Ammon's horn (tissue), 1 donor: Measurements from ENCODE around the gene CDKN2AIP.
"Not testable (repeated sequence)": the region's sequence is repeated elsewhere in the genome, so short reads cannot be mapped to it uniquely, and the experiment has no call there.

Source experiments
- DNase-seq: peaks from one replicate; pipeline ENCODE4 v3.0.0-alpha.2; 2016; ENCODE audit warnings: low spot score

CDKN2AIP gene

DNA sequence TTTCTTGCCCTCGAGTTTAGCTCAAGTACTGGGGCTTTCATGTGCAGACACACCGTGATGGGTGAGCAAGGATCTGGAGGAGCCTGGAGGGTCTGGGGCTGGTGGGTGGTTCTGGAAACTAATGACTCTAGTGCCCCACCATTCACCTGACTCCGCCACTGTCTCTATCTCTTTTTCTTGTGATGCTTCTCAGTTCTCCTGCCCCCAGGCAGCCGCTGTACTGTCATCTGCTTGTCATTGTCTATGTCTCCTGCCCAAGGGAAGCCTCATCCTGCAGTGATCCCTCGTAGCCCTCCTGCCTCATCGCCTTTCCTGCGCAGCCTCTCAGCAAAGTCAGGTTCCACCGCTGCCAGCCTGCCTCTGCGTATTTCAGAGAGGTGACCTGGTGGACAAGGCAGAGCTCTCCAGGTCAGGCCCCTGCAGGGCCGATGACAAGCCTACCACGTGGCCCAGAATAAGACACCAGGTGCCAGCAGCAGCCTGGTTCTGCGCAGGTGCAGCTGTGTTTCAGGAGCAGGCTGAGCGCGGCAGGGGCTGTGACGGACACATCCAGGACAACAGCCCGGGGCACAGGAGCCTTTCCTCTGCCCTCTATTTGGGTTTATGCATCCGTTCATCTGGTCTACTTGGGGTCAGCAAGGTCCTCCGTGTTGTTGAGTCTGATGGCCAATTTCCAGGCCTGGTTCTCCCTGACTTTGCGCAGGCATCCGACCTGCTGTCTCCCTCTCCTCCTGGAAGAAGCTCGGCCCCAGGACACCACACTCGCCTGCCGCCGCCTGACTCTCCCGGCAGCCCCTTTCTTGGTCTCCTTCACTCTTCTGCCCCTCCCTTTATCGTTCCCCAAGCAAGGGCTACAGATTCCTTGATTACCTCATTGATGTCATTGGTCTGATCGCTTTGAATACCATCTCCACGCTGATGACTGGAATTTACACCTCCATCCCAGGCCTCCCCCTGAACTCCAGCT lies 30.9 kb upstream of the CDKN2AIP start:
- DNase-seq, result no peak

DNA sequence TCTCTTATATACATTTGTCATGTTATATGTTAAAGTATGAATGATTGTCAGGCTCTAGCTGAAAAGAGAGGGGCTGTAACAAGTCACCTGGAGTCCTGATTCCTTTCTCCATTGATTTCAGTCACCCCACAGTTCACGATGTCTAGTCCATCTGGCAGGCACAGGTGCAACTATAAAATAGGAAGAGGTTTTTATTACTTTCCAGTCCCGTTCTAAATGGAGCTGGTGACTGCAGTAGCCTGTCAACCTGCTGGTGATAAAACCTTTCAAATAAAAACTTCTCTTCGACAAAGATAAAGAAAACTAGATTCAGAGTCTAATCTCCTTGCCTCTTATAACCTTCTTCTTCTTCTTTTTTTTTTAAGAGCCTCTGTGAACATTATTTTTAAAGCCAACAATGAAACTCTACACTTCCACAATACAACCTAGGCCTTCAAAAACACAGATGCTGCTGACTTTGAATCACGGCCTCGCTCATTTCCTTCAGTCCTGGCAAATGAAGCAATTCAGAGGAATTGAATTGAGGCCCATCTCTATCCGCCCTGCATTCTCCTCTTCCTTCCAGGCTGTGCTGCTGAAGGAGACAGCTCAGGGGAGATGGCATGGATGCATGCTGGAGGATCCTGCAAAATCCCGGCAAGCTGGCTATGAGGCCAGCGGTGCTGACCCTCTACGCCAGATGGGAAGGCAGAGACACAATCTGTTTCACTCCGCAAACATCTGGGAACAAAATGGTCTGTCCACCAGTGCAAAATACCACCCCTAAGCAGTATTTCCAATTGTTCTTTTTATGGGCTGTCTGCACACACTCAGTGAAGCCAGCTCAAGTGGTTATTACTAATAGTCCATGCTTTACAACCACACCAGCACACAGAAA lies 27.3 kb upstream of the CDKN2AIP start:
- DNase-seq, result no peak

DNA sequence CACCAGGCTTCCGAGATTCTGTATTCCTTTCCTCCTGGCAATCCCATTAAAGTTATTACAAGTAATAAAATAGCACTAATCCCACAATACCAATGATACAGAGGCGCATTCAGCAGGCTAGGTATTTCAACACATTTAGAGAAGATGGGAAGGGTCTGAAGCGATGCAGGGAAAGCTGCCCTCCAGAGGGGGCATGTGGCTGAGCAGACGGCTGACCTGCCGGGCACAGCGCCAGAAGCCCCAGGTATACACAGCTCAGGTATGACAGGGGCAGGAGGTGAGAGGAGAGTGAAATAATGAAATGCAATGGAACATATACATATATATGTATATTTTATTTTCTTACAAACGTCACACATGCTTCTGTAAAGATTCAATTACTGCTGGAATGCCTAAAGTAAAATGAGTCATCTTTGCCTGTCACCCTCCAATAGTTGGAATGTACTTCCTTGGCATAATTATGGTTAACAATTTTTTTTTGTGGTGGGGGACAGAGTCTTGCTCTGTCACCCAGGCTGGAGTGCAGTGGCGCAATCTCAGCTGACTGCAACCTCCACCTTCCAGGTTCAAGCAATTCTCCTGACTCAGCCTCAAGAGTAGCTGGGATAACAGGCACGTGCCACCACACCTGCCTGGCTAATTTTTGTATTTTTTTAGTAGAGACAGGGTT lies 21.3 kb upstream of the CDKN2AIP start:
- DNase-seq, result no peak

DNA sequence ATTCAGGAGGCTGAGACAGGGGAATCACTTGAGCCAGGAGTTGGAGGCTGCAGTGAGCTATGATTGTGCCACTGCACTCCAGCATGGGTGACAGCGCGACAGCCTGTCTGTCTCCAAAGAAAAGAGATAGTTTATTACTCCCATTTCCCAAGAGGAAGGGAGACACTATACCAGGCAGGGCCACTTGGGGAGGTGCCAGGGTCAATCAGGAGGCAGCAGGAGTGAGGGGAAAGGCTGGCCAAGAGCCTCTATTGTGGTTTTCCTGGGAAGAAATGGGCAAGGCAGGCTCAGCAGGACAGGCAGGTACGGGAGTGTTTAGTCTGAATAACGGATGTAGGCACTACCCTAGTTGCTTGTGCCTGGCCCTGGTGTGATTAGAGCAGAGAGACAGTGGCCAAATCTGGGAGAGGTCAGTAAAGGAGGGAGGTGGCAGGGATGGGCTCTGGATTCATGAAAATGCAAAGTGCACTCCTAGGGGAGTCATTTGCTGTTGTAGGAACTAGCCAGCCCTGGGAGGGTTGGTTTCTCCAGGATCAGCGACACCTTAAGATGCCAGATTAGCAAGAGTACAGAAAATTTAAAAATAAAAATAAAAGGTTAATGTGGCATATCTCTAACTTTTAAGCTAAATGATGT lies 20.2 kb upstream of the CDKN2AIP start:
- no peak for DNase-seq

DNA sequence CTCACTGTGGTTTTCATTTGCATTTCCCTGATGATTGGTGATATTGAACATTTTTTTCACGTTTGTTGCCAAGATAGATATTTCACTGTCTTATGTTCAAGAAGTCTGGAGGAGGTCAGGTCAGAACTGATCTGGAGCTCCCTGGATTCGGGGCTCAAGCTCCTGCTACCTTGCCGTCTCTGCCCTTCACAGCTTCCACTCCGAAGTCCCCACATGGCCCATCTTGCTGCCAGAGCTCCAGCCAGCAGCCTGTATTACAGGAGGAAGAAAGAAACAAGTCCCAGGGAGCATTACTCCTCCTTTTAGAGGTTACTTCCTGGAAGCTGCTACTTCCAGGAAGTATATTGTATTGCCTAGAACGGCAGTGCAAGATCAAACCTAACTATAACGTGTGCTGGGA lies 17.9 kb upstream of the CDKN2AIP start:
- no peak for DNase-seq

GRCh38 chr4:183429489-183429888 lies 14.9 kb upstream of the CDKN2AIP start:
- no peak for DNase-seq

GRCh38 chr4:183430317-183430993 lies 14.0 kb upstream of the CDKN2AIP start:
- DNase-seq, result no peak

DNA sequence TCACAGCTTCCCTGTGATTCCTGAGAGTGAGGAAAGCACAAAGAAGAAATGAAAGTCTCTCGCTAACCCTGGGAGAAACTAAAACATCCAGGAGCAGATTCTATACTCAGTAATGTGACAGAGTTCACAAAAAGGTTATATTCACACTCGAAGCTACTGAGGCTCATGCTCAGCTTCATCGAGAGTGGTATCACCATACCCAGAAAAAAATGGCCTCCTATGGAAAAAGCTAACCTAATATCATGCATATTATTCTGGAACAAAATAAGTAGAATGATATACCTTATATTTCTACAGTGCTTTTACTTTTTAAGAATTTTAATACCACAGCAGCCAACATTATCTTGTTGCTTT lies 13.5 kb upstream of the CDKN2AIP start:
- DNase-seq, result no peak

DNA sequence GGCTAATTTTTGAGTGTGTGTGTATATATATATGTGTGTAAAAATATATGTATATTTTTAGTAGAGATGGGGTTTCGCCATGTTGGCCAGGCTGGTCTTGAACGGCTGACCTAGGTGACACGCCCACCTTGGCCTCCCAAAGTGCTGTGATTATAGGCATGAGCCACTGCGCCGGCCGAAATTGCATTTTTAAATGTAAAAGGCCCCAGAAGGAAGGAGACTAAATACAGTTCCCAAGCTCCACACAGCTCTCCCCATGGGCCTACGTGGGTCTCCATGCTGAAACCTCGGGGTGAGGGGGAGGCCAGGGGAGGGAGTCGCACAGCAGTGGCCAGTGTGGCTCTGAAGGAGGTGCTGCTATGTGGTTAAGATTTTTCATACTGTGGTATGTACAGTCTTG lies 12.8 kb upstream of the CDKN2AIP start:
- DNase-seq, result no peak

DNA sequence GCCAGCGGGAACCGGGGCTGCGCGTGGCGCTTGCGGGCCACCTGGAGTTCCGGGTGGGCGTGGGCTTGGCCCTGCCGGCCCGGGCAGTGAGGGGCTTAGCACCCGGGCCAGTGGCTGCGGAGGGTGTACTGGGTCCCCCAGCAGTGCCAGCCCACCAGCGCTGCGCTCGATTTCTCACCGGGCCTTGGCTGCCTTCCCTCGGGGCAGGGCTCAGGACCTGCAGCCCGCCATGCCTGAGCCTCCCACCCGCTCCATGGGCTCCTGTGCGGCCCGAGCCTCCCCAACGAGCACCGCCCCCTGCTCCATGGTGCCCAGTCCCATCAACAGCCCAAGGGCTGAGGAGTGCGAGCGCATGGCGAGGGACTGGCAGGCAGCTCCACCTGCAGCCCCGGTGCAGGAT lies 11.3 kb upstream of the CDKN2AIP start:
- DNase-seq, result not testable (repeated sequence)

DNA sequence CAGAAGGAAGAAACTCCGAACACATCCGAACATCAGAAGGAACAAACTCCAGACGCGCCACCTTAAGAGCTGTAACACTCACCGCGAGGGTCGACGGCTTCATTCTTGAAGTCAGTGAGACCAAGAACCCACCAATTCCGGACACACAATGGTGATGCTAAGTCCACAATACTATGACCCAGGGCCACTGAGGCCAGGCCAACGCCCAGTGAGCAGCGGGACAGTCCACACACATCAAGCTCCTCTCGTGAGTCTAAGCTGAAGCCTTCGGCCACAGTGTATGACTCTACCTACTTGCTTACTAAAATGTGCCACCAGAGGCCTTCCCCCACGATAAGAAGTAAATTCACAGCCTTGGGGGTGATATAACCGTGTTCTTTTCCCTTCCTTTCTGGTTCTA lies 10.2 kb upstream of the CDKN2AIP start:
- DNase-seq, result no peak

DNA sequence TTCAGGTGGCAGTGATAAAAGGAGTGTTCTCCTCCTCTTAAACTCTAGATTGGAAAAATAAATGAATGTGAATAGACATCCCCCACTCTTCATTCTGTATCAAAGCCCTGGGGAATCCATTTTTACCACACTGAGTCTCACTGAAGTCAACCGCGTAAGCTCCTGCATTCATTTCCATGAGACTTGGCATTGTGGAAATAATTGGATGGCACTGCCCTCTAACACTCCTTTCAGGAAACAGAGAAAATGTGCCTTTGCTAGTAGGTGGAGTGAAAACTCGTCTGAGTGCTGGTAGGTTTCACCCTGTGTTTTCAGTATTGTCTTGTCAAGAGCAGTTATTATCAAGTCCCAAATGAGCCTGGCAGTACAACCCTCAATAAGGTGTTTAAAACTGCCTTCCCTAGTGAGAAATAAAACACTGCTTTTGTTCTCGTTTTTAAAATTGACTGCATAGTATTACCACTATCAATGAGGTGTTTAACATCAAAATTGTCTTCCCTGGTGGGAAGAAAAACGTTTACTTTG lies 9.7 kb upstream of the CDKN2AIP start:
- no peak for DNase-seq

DNA sequence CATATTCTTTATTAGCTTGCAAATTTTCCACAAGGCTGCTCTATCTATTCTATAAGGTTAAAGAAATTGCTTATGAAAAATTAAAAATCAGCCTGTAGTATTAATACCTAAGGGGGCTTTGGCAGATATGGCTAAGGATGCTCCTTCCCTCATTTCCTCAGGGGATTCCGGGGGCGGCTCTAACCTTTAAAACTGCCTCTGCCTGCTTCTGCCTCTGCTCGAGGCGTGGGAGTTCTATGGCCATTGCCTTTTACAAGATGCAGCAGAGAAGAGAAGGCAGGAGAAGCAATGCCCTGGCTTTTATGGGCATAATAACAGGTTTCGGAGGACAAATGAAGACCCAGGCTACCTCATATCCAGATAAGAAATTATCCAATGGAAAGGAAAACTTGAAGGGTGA lies 8.6 kb upstream of the CDKN2AIP start:
- DNase-seq, result no peak

DNA sequence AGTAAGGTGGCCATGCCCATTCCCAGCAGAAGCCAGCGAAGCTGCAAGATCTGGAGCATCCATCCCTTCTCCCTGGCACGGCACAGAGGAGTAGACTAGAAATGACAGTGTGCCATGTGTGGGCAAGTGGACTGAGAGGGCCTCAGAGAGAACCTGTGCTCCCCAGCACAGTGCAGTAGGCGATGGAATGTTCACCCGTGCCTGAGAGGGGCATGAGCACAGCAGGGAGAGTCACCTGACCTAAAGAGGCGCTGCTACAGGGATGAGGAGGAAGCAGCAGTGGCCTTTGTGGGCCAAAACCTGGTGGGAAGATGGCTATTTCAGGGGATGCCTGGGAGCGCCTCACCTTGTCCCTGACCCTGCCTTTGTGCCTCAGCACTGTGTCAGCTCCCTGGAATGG lies 8.0 kb upstream of the CDKN2AIP start:
- no peak for DNase-seq

GRCh38 chr4:183437452-183437851 lies 7.0 kb upstream of the CDKN2AIP start:
- DNase-seq, result no peak

GRCh38 chr4:183438458-183439113 lies 5.8 kb upstream of the CDKN2AIP start:
- no peak for DNase-seq

DNA sequence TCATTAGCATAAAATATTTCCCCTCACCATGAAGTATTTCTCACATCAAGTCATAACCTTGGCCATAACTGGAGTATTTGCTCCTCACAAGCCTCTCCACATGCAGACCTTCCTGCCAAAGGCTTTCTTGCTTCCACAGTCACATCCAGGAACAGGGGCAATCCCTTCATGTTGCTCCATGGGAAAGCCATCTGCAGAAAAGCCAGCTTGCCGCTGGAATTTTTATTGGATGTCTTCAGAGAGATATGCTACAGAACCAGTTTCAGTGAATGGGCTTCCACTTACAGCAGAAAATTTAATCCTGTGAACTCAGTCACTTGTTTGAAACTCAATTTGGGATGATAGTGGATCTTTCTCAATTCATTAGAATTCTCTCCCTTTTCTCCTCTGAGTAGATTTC lies 3.2 kb upstream of the CDKN2AIP start:
- no peak for DNase-seq

DNA sequence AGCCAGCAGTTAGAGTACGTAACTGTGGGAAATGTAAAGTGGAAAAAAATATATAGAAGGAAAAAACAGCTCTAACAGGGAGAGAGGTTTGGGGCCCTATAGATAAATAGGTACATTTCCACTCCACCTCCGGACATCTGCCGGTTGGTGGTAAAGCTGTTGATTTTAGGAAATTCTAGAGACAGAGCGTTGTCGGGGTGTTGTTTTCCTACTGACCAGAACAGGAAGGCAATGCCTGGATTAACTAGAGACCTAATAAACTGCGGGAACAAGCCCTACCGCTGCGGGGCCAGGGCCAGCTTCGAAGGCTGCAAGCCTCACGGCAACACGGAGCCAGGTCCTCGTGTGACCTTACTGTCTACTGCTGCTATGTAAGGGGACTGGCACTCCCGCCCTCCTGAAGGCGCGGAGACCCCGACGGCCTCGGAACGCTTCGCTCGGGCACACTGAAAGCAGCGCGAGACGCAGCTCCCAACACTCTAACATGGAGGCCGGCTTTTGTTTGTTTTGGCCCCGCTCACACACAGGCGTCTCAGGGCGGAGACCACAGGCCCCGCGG lies 702 bp upstream of the CDKN2AIP start:
- DNase-seq, result peak; percentile 59

DNA sequence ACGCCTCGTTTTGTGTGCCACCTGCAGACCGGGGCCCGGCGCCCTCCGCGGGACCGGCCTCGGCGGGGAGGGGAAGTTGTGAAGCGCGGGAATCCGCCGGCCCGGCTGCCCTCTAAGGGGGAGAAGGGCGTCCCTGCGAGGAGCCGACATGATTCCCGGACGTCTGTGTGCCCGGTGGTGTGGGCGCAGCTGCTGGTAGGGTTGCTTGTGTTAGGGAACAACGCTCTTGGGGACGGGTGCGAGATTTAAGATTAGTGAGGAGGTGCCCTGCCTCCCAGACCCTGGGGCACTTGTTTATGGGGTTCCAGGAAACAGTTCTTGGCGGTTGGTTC lies 627 bp downstream of the CDKN2AIP start:
- DNase-seq, result no peak

- DNase-seq, result no peak
Measured at GRCh38 chr4:183447646-183448045, 3.2 kb downstream of the CDKN2AIP start.
